Chondrocyte (in vitro differentiated cells): ENCODE results near the gene CLEC16A. TPM values are rescaled to one million over a fixed set of nuclear protein-coding genes. Genes with fewer than 3 reads are reported as not detected.

ENCODE experiments used
- DNase-seq: peaks from one replicate; pipeline ENCODE4 v3.0.0; 2021; ENCODE audit warnings: mixed read lengths, low spot score
- H3K27ac Mint-ChIP-seq: one replicate; pipeline ENCODE4 v1.8.0; 2021; ENCODE audit warnings: mild to moderate bottlenecking, moderate library complexity, mixed read lengths; ENCODE audit not compliant: unreplicated experiment
- H3K27me3 Mint-ChIP-seq: 2 replicates; pipeline ENCODE4 v1.8.0; 2021; ENCODE audit warnings: low read depth, mixed read lengths
- H3K36me3 Mint-ChIP-seq: 2 replicates; pipeline ENCODE4 v1.8.0; 2021; ENCODE audit warnings: low read depth, mixed read lengths
- H3K4me1 Mint-ChIP-seq: 2 replicates; pipeline ENCODE4 v1.8.0; 2021; ENCODE audit warnings: low read depth, mild to moderate bottlenecking, mixed read lengths
- H3K4me3 Mint-ChIP-seq: one replicate; pipeline ENCODE4 v1.8.0; 2021; ENCODE audit warnings: mild to moderate bottlenecking, moderate library complexity, mixed read lengths; ENCODE audit not compliant: unreplicated experiment
- H3K9me3 Mint-ChIP-seq: 2 replicates; pipeline ENCODE4 v1.8.0; 2021; ENCODE audit warnings: low read depth, mixed read lengths
- total RNA-seq: library from RNA; stranded (reverse); gene quantifications from 3 replicates; pipeline ENCODE4 v1.2.1, GENCODE V29; 2021
- TF ChIP-seq, protein P1 (sequence below): fragments of 200-600 bp; sonication (generic); IDR thresholded peaks from 2 replicates; pipeline ENCODE4 v1.5.0; 2021; ENCODE audit warnings: antibody characterized with exemption, mild to moderate bottlenecking, moderate library complexity

The CLEC16A gene
- total RNA-seq, 1 donor from 2014 or later, result 17.9 TPM

DNA sequence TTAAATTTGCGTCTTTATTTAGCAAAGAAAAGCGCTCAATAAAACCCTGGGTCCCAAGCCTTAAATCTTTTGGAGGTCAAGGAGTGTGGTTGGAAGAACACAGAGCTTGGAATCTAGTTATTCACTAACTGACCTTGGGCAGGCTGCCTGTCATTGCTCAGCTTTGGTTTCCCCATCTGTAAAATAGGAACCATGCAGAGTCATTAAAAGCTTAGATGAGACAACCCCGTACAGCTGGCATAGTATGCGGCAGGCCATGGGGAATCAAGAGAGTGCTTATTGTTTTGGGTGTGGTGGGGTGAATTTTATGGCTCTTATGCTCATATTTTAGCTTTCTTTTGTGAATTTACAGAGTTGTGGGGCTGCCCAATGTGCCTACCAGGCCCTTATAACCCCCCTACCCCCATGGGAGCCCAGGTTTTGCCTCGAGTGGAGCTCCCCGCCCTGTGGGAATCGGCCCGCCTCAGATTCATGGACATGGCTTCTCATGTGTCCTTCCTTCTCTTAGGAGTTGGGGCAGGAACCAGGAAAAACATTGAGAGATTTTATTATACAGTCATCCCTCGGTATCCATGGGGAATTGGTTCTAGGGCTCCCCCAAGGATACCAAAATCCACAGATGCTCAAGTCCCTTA, 113.5 kb downstream of the CLEC16A start:
- H3K27ac Mint-ChIP-seq, result peak overlapping the region; percentile 63
- no peak for DNase-seq
- H3K9me3 Mint-ChIP-seq, result no peaks in the 10 kb centered on the region
- peaks cover 38% of the 10 kb centered on the region for H3K4me1 Mint-ChIP-seq
- H3K36me3 Mint-ChIP-seq, result peaks cover 19% of the 10 kb centered on the region
- TF ChIP-seq, protein P1, sequence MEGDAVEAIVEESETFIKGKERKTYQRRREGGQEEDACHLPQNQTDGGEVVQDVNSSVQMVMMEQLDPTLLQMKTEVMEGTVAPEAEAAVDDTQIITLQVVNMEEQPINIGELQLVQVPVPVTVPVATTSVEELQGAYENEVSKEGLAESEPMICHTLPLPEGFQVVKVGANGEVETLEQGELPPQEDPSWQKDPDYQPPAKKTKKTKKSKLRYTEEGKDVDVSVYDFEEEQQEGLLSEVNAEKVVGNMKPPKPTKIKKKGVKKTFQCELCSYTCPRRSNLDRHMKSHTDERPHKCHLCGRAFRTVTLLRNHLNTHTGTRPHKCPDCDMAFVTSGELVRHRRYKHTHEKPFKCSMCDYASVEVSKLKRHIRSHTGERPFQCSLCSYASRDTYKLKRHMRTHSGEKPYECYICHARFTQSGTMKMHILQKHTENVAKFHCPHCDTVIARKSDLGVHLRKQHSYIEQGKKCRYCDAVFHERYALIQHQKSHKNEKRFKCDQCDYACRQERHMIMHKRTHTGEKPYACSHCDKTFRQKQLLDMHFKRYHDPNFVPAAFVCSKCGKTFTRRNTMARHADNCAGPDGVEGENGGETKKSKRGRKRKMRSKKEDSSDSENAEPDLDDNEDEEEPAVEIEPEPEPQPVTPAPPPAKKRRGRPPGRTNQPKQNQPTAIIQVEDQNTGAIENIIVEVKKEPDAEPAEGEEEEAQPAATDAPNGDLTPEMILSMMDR, result no peak
- H3K4me3 Mint-ChIP-seq, result no peak overlapping the region
- no peaks in the 10 kb centered on the region for H3K27me3 Mint-ChIP-seq

DNA sequence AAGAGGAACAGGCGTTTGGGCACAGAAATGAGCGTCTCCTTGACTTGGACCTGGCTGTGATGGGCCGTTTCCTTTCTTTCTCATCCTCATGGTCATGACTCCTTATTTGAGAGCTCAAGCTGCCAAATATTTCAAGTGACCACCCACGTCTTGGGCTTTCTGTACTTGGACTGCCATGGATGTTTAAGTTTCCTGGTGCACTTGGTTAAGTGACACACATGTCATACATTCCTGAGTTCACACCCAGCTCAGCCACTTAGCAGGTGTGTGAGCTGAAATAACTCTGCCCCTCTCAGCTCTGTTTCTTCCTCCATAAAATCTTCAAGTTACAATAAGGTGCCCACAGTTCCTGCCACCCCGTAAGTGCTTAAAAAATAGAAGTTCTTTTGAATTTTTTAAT, 114.5 kb downstream of the CLEC16A start:
- H3K27ac Mint-ChIP-seq, result no peak overlapping the region

DNA sequence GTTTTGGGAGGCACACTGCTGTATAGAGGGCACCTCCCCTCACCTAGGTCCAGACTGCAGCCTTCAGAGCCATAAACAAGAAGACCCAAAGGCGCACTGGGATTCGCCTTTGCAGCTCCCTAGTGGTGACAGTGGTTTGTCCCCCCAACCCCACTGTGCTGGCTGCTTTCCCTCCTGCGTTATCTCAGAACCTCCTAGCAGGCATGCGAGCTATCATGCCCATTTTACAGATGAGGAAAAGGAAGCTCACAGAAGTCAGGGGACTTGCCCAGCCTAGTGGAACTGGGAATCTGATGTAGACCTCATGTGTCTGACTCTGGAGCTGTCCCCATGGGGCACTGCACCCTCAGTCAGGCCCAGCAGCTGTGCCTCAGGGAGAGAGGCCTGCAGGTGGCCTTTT, 115.2 kb downstream of the CLEC16A start:
- DNase-seq, result peak; percentile 33
- Mint-ChIP-seq H3K4me3 (no peak overlapping the region), H3K27me3 (no peaks in the 10 kb centered on the region), H3K27ac (no peak overlapping the region), H3K36me3 (peaks cover 22% of the 10 kb centered on the region), H3K4me1 (peaks cover 37% of the 10 kb centered on the region), H3K9me3 (no peaks in the 10 kb centered on the region)
- TF ChIP-seq, protein P1, result no peak

More for the DNA sequence above, 114.5 kb downstream of the CLEC16A start:
- Mint-ChIP-seq H3K4me3 (no peak overlapping the region), H3K9me3 (no peaks in the 10 kb centered on the region), H3K36me3 (peaks cover 17% of the 10 kb centered on the region), H3K4me1 (peaks cover 38% of the 10 kb centered on the region), H3K27me3 (no peaks in the 10 kb centered on the region)
- no peak for DNase-seq
- TF ChIP-seq, protein P1, result no peak

DNA sequence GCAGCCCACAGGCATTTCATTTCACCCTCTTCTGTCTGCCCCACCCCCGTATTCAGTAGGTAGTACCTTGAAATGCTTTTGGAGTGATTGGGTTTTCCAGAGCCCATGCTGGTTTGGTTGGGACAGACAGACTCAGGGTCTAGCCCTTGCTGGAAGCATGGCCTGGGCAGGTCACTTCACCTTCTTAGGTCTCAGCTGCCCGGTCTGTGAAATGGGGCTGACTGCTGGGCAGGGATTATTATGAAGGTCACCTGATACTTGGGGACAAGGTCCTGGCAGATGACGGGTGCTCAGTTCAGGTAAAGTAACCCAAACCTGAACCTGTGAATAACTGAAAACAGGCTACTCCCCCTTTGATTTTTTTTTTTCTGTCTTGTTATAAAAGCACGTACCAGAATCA, 116.0 kb downstream of the CLEC16A start:
- no peak overlapping the region for H3K4me3 Mint-ChIP-seq
- H3K4me1 Mint-ChIP-seq, result peaks cover 30% of the 10 kb centered on the region
- TF ChIP-seq, protein P1, result no peak
- DNase-seq, result peak; percentile 19
- H3K27ac Mint-ChIP-seq, result no peak overlapping the region
- peaks cover 26% of the 10 kb centered on the region for H3K36me3 Mint-ChIP-seq
- H3K9me3 Mint-ChIP-seq, result no peaks in the 10 kb centered on the region
- no peaks in the 10 kb centered on the region for H3K27me3 Mint-ChIP-seq

DNA sequence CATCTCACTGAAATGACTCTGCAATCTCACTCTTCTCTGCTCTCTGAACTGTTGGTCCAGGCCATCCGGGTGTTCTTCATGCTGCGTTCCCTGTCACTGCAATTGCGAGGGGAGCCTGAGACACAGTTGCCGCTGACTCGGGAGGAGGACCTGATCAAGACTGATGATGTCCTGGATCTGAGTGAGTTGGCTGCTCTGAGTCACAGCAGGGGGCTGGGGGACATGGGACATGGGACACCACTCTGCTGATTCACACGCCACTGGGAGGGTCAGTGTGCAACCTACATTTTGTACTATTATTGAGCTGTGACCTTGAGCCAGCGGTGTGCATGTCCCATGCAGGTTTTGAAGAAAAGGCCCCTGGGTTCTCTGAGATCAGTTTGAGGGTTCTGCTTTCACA, 116.5 kb downstream of the CLEC16A start:
- TF ChIP-seq, protein P1, result no peak
- peak; percentile 50 for DNase-seq
- H3K27ac Mint-ChIP-seq, result no peak overlapping the region
- peaks cover 28% of the 10 kb centered on the region for H3K36me3 Mint-ChIP-seq
- H3K27me3 Mint-ChIP-seq, result no peaks in the 10 kb centered on the region
- H3K9me3 Mint-ChIP-seq, result no peaks in the 10 kb centered on the region
- peaks cover 28% of the 10 kb centered on the region for H3K4me1 Mint-ChIP-seq
- no peak overlapping the region for H3K4me3 Mint-ChIP-seq
